NB4 (cell line): Measurements from ENCODE around the gene WNT3.
A peak's percentile ranks its signal among the peaks of the same experiment; 100 is the strongest.

ENCODE experiments used
- MYC ChIP-seq: IDR thresholded peaks from 2 replicates; pipeline ENCODE4 v1.6.1; 2011; ENCODE audit warnings: low read depth, low read length
- POLR2A ChIP-seq: IDR thresholded peaks from 2 replicates; pipeline ENCODE4 v1.6.1; 2011; ENCODE audit warnings: mild to moderate bottlenecking; ENCODE audit not compliant: insufficient read length; ENCODE audit errors: extremely low read depth
- TF ChIP-seq, protein P1 (sequence below): IDR thresholded peaks from one replicate; pipeline ENCODE4 v1.5.1; 2012; ENCODE audit warnings: low read depth, low read length
- TF ChIP-seq, protein P2 (sequence below): IDR thresholded peaks from 2 replicates; pipeline ENCODE4 v1.6.1; 2011; ENCODE audit warnings: low read depth, low read length

- TF ChIP-seq, protein P1, sequence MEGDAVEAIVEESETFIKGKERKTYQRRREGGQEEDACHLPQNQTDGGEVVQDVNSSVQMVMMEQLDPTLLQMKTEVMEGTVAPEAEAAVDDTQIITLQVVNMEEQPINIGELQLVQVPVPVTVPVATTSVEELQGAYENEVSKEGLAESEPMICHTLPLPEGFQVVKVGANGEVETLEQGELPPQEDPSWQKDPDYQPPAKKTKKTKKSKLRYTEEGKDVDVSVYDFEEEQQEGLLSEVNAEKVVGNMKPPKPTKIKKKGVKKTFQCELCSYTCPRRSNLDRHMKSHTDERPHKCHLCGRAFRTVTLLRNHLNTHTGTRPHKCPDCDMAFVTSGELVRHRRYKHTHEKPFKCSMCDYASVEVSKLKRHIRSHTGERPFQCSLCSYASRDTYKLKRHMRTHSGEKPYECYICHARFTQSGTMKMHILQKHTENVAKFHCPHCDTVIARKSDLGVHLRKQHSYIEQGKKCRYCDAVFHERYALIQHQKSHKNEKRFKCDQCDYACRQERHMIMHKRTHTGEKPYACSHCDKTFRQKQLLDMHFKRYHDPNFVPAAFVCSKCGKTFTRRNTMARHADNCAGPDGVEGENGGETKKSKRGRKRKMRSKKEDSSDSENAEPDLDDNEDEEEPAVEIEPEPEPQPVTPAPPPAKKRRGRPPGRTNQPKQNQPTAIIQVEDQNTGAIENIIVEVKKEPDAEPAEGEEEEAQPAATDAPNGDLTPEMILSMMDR: peak; percentile 74
- TF ChIP-seq POLR2A (no peak), MYC (no peak)
- TF ChIP-seq, protein P2, sequence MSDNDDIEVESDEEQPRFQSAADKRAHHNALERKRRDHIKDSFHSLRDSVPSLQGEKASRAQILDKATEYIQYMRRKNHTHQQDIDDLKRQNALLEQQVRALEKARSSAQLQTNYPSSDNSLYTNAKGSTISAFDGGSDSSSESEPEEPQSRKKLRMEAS: no peak
Measured at GRCh38 chr17:46822388-46822921, 4.0 kb upstream of the WNT3 start.
